Mammary microvascular endothelial cell (primary cell): Measurements from ENCODE around the gene FAM3B. TPM values are rescaled to one million over a fixed set of nuclear protein-coding genes. Genes with fewer than 3 reads are reported as not detected.

Experiments used
- total RNA-seq: library from RNA; depleted of rRNA; stranded (reverse); fragments of >200 nt; gene quantifications from 2 replicates; pipeline ENCODE4 v1.2.3, GENCODE V29; 2015

Gene FAM3B
- not detected in 2 replicates for total RNA-seq

DNA sequence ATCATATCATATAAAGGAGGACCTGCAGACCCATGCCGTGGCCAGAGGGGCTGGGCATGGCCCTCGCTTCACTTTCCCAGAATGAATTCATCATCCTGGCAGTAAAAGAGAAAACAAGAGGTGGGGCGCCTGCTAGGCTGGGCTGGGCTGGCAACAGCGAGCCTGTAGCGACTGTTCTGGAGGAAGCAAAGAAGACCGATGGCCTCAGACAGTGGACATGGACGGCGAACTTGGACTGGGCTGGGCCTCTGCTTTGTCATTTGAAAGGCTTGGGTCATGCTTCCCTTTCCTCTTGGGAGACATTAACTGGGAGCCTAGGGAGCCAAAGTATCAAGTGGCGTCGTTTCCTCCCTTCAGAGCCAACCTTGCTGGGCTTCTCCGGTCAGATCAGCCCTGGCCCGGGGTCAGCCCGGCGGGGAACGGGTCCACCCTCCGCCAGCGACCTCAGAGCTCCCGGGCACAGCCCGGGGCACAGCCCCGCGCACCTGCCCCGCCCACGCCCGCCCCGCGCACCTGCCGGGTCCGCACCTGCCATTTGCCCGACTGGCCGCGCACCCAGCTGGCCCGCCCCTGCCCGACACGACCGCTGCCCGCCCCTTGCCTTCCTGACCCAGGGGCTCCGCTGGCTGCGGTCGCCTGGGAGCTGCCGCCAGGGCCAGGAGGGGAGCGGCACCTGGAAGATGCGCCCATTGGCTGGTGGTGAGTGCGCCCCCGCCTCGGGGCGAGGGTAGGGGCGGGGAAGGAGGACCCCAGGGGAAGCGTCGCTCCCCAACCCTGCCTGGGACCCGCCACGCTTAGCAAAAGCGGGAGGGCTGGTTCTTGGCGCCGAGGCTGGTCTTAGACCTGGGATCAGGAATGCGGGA lies at the start of gene FAM3B:
Gene FAM3B, plus strand, starts transcription at position 602 of the 863 bp plus-strand sequence. Its CDS starts 79 bp downstream, at position 681.

DNA sequence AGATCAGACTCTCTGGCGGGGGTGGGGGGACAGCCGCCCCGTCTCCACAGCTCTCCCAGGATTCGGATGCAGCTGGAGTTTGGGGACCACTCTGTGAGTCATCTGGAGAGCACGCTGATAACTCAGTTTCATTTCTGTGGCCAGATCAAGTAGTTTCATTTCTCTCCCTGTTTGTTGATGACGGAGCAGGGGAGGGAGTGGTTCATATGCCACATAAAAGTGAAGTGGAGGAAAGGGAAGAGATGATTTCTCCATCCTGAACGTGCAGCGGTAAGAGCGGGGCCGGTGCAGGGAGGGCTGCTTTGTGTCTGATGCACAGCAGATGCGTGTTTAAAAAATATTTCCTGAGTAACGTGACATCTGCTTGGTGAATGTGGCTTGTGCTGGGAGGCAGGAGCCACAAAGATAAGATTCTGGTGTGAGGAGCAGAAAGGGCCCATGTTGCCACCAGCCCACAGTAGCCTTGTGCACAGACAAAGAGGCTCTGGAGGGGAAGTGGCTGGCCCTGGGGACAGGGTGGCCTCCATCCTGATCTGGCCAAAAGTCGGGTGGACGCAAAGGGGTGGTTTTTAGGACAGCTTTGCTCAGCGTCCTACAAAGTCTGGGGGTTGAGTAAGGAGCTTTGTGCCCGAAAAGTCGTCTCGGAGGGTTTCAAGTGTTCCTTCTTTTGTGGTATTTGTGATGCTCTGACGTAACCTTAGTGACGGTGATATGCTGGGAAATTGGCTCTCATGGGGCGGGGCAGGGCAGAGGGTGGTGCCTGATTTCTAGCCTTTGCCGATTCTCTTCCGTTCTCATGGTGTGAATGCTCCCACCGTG lies 45.4 kb downstream of the FAM3B start, which contains the start of gene MX2:
Gene MX2, plus strand, starts transcription at position 242 of the 819 bp plus-strand sequence. CDS start 14,880 bp downstream, outside the sequence.

Other genes with a start within 250 kb of the FAM3B start
- gene BACE2, start 148.6 kb upstream of the FAM3B start, total RNA-seq: 238 and 264 TPM in 2 replicates
- gene MX2, start 45.2 kb downstream of the FAM3B start, total RNA-seq: 16.9 and 22.6 TPM in 2 replicates
- gene MX1, start 109.4 kb downstream of the FAM3B start, total RNA-seq: 229 and 246 TPM in 2 replicates
- not detected in 2 replicates for gene TMPRSS2, start 191.4 kb downstream of the FAM3B start, total RNA-seq